ENCODE data around the gene ATXN1. TPM values are rescaled to one million over a fixed set of nuclear protein-coding genes. Genes with fewer than 3 reads are reported as not detected.

The ATXN1 gene
- total RNA-seq, 1 experiment from 2014 or later: 5.6 TPM

- Histone ChIP-seq H4K91ac (ENCODE audit: insufficient read length, low read depth, low read length) (no peak overlapping the region), H3K14ac (ENCODE audit: insufficient read depth, low read length) (no peak overlapping the region), H3K27ac (ENCODE audit: insufficient read length, low read depth, low read length) (no peak overlapping the region), H2AFZ (ENCODE audit: low read length) (no peak overlapping the region), H3K23me2 (ENCODE audit: insufficient read length, low read depth, low read length, poor library complexity, severe bottlenecking) (no peaks in the 10 kb centered on the region), H2BK15ac (ENCODE audit: low read depth, low read length) (no peak overlapping the region), H3T11ph (ENCODE audit: low read length) (no peak overlapping the region), H3K27me3 (ENCODE audit: insufficient read depth, low read length) (no peaks in the 10 kb centered on the region), H4K8ac (replicated peaks; ENCODE audit: insufficient read length, low read depth, low read length) (no peak overlapping the region), H2AK5ac (ENCODE audit: insufficient read length, low read length) (no peak overlapping the region), H2BK120ac (ENCODE audit: low read depth, low read length, poor library complexity, severe bottlenecking) (no peak overlapping the region), H3K79me1 (ENCODE audit: insufficient read depth, low read depth, low read length, poor library complexity, severe bottlenecking) (no peaks in the 10 kb centered on the region), H3K9me3 (ENCODE audit: control insufficient read depth, low read depth, low read length) (no peaks in the 10 kb centered on the region), H3K9ac (ENCODE audit: extremely low read depth, insufficient read length, low read length) (no peak overlapping the region), H2BK20ac (ENCODE audit: low read depth, low read length, poor library complexity, severe bottlenecking) (no peak overlapping the region), H3K56ac (ENCODE audit: insufficient read length, low read depth, low read length) (no peak overlapping the region), H3K79me2 (ENCODE audit: insufficient read depth, low read length) (no peaks in the 10 kb centered on the region), H3K4me1 (ENCODE audit: insufficient read depth, low read length) (no peaks in the 10 kb centered on the region), H3K23ac (ENCODE audit: insufficient read length, low read depth, low read length) (no peak overlapping the region), H3K4ac (ENCODE audit: low read depth, low read length) (no peak overlapping the region), H2BK5ac (ENCODE audit: insufficient read length, low read length) (no peak overlapping the region), H4K20me1 (ENCODE audit: control insufficient read depth, insufficient read depth, insufficient read length) (no peaks in the 10 kb centered on the region), H3K4me2 (ENCODE audit: insufficient read depth, insufficient read length, low read length) (no peak overlapping the region), H4K5ac (ENCODE audit: insufficient read length, low read depth, low read length) (no peak overlapping the region), H3K18ac (ENCODE audit: insufficient read length, low read depth, low read length) (no peak overlapping the region), H2BK12ac (ENCODE audit: insufficient read length, low read depth, low read length) (no peak overlapping the region)
- Mint-ChIP-seq H3K27me3 (ENCODE audit: low read depth) (peaks cover 4% of the 10 kb centered on the region), H3K4me3 (no peak overlapping the region), H3K9me3 (no peaks in the 10 kb centered on the region; a peak in 1 of 5 replicates), H3K36me3 (ENCODE audit: insufficient read depth in 1 of 3, low read depth in 3 of 3) (no peaks in the 10 kb centered on the region), H3K4me1 (peaks cover 8% of the 10 kb centered on the region in 2 experiments), H3K27ac (no peak overlapping the region)
- DNase-seq: no peak
- WGBS (ENCODE audit: extremely low coverage, insufficient read length, low lambda C conversion rate): no CpG with 5 or more reads among the region's 5 CpGs
- TF ChIP-seq, protein P1, sequence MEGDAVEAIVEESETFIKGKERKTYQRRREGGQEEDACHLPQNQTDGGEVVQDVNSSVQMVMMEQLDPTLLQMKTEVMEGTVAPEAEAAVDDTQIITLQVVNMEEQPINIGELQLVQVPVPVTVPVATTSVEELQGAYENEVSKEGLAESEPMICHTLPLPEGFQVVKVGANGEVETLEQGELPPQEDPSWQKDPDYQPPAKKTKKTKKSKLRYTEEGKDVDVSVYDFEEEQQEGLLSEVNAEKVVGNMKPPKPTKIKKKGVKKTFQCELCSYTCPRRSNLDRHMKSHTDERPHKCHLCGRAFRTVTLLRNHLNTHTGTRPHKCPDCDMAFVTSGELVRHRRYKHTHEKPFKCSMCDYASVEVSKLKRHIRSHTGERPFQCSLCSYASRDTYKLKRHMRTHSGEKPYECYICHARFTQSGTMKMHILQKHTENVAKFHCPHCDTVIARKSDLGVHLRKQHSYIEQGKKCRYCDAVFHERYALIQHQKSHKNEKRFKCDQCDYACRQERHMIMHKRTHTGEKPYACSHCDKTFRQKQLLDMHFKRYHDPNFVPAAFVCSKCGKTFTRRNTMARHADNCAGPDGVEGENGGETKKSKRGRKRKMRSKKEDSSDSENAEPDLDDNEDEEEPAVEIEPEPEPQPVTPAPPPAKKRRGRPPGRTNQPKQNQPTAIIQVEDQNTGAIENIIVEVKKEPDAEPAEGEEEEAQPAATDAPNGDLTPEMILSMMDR (conservative IDR thresholded peaks at IDR 0.05): no peak
Observed at GRCh38 chr6:16292432-16292831, 468.8 kb downstream of the ATXN1 start.
